SU-DHL-6 (cell line): ENCODE results near the gene YRDC.

ENCODE experiments used
- H2AFZ ChIP-seq: fragments of 200-600 bp; sonication (generic); 2 replicates; pipeline ENCODE4 v1.6.1; 2014; ENCODE audit warnings: low read depth, mild to moderate bottlenecking, moderate library complexity, mixed read lengths, antibody characterized with exemption, low read length; ENCODE audit not compliant: severe bottlenecking
- H3F3A ChIP-seq: fragments of 200-600 bp; shearing (Covaris generic); 2 replicates; pipeline ENCODE4 v1.6.0; 2016; ENCODE audit warnings: antibody characterized with exemption, mild to moderate bottlenecking; ENCODE audit not compliant: insufficient read depth
- H3K27ac ChIP-seq: fragments of 200-600 bp; sonication (generic); 2 replicates; pipeline ENCODE4 v1.5.1; 2016; ENCODE audit warnings: low read depth, mild to moderate bottlenecking, low read length, moderate library complexity, mixed read lengths
- H3K27me3 ChIP-seq: fragments of 200-600 bp; sonication (generic), shearing (Covaris generic); 2 replicates; pipeline ENCODE4 v1.6.0; 2014; ENCODE audit warnings: mild to moderate bottlenecking, low read length
- H3K36me3 ChIP-seq: fragments of 200-600 bp; sonication (generic); 2 replicates; pipeline ENCODE4 v1.6.1; 2014; ENCODE audit warnings: mild to moderate bottlenecking, low read length, mixed read lengths
- H3K4me2 ChIP-seq: fragments of 300-600, 200-600 bp; shearing (Covaris generic), sonication (generic); 2 replicates; pipeline ENCODE4 v1.6.0; 2014; ENCODE audit warnings: low read length, low read depth, mild to moderate bottlenecking; ENCODE audit not compliant: poor library complexity, severe bottlenecking
- H3K4me3 ChIP-seq: fragments of 200-600 bp; sonication (generic); 2 replicates; pipeline ENCODE4 v1.5.1; 2014; ENCODE audit warnings: antibody characterized with exemption, low read length, mild to moderate bottlenecking, mixed read lengths; ENCODE audit not compliant: insufficient read depth, poor library complexity, severe bottlenecking
- H3K79me2 ChIP-seq: fragments of 200-600 bp; sonication (generic); 2 replicates; pipeline ENCODE4 v1.6.1; 2014; ENCODE audit warnings: mild to moderate bottlenecking, low read length, moderate library complexity; ENCODE audit not compliant: insufficient read depth
- H3K9ac ChIP-seq: fragments of 200-600 bp; sonication (generic); 2 replicates; pipeline ENCODE4 v1.7.0; 2014; ENCODE audit warnings: mild to moderate bottlenecking, low read length
- H3K9me2 ChIP-seq: fragments of 200-600 bp; sonication (generic); replicated peaks from 2 replicates; pipeline ENCODE4 v1.6.1; 2014; ENCODE audit warnings: low read length; ENCODE audit not compliant: insufficient read depth
- H3K9me3 ChIP-seq: fragments of 200-600 bp; sonication (generic); 2 replicates; pipeline ENCODE4 v1.6.1; 2014; ENCODE audit warnings: low read length, mixed read lengths; ENCODE audit not compliant: insufficient read depth
- H4K20me1 ChIP-seq: fragments of 200-600 bp; sonication (generic); 2 replicates; pipeline ENCODE4 v1.6.1; 2014; ENCODE audit warnings: low read depth, mild to moderate bottlenecking, antibody characterized with exemption, low read length, moderate library complexity, mixed read lengths
- CTCF ChIP-seq: fragments of 200-600 bp; sonication (generic); IDR thresholded peaks from one replicate; pipeline ENCODE4 v1.5.1; 2017; ENCODE audit warnings: antibody characterized with exemption, mild to moderate bottlenecking, low read length, moderate library complexity; ENCODE audit not compliant: insufficient read depth, poor library complexity, severe bottlenecking
- EZH2phosphoT487 ChIP-seq: fragments of 200-600 bp; sonication (generic), shearing (Covaris generic); conservative IDR thresholded peaks from 2 replicates; pipeline ENCODE4 v1.6.1; 2018; ENCODE audit warnings: mild to moderate bottlenecking, antibody characterized with exemption, low read length, moderate library complexity, mixed read lengths

Gene YRDC

GRCh38 chr1:37813529-37814145 lies 5.6 kb upstream of the YRDC start:
- no peaks in the 10 kb centered on the region for H3K9me2 ChIP-seq
- H3K27ac ChIP-seq, result no peak overlapping the region
- H2AFZ ChIP-seq, result no peak overlapping the region
- no peaks in the 10 kb centered on the region; the same call in 1 of the 2 replicates for H4K20me1 ChIP-seq
- H3K9me3 ChIP-seq, result no peaks in the 10 kb centered on the region
- H3K4me2 ChIP-seq, result no peak overlapping the region
- no peaks in the 10 kb centered on the region for H3K27me3 ChIP-seq
- H3K9ac ChIP-seq, result no peak overlapping the region
- no peaks in the 10 kb centered on the region; the same call in 1 of the 2 replicates for H3K79me2 ChIP-seq
- peaks cover 10% of the 10 kb centered on the region for H3F3A ChIP-seq
- no peak for TF ChIP-seq CTCF
- no peaks in the 10 kb centered on the region for H3K36me3 ChIP-seq
- no peak overlapping the region for H3K4me3 ChIP-seq

DNA sequence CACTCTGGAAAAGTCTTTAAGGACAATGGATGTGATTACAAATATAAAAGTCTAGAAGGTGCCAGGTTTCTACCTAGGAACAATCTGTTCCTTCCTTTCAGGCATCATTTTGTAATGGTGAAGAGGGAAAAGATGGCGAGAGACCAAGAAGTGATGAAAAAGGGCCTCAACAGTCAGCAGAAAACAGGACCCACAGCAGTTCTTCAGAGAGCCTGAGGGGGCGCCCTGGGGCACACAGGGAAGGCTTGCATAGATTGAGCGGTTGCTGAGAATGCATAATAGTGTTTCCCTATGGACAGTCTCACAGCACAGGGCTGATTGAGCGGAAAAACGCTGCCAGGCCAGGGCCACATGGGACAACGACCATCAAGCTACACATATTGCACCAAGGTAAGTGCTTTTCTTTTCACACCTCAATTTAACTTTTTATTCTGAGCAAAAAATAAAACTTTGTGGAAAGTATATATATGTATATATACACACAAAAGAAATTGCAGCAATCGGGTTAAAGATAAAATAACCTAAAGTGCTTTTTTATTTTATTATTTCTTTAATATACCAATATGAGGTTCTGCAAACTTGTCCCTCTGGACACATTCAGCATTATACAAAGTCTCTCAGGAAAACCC lies 3.1 kb upstream of the YRDC start:
- Histone ChIP-seq H3K27me3 (no peaks in the 10 kb centered on the region), H3K9me3 (no peaks in the 10 kb centered on the region), H3F3A (peaks cover 10% of the 10 kb centered on the region), H4K20me1 (peaks cover 9% of the 10 kb centered on the region; the same call in 1 of the 2 replicates), H3K4me3 (no peak overlapping the region), H3K79me2 (peaks cover 16% of the 10 kb centered on the region), H3K36me3 (peaks cover 6% of the 10 kb centered on the region), H2AFZ (no peak overlapping the region), H3K9me2 (no peaks in the 10 kb centered on the region), H3K4me2 (no peak overlapping the region), H3K27ac (no peak overlapping the region), H3K9ac (no peak overlapping the region)
- TF ChIP-seq EZH2phosphoT487, result no peak
- TF ChIP-seq CTCF, result peak; percentile 89

GRCh38 chr1:37809942-37810341 lies 1.9 kb upstream of the YRDC start:
- Histone ChIP-seq H3K36me3 (peaks cover 14% of the 10 kb centered on the region), H3K27ac (no peak overlapping the region), H3K79me2 (peaks cover 26% of the 10 kb centered on the region), H3K9me2 (no peaks in the 10 kb centered on the region), H3K4me3 (no peak overlapping the region), H3F3A (peaks cover 10% of the 10 kb centered on the region), H3K9ac (no peak overlapping the region), H2AFZ (no peak overlapping the region), H4K20me1 (peaks cover 9% of the 10 kb centered on the region; the same call in 1 of the 2 replicates), H3K9me3 (no peaks in the 10 kb centered on the region), H3K4me2 (no peak overlapping the region), H3K27me3 (no peaks in the 10 kb centered on the region)
- TF ChIP-seq CTCF, result no peak
- no peak for TF ChIP-seq EZH2phosphoT487
